Hepatocyte (in vitro differentiated cells): ENCODE data around the gene CEACAM20. TPM values are rescaled to one million over a fixed set of nuclear protein-coding genes. Genes with fewer than 3 reads are reported as not detected.

Source experiments
- DNase-seq: peaks from one replicate; pipeline ENCODE4 v3.0.0-alpha.2; 2016; ENCODE audit warnings: low spot score
- H2AFZ ChIP-seq: fragments of 200-600 bp; sonication (generic); 2 replicates; pipeline ENCODE4 v1.6.0; 2016; ENCODE audit warnings: antibody characterized with exemption, mild to moderate bottlenecking
- H3K27ac ChIP-seq: fragments of 200-600 bp; sonication (generic); 2 replicates; pipeline ENCODE4 v1.5.1; 2016; ENCODE audit warnings: mild to moderate bottlenecking
- H3K27me3 ChIP-seq: fragments of 200-600 bp; sonication (generic); 2 replicates; pipeline ENCODE4 v1.6.1; 2016
- H3K36me3 ChIP-seq: fragments of 200-600 bp; sonication (generic); replicated peaks from 2 replicates; pipeline ENCODE4 v1.5.1; 2016; ENCODE audit warnings: low read depth; ENCODE audit not compliant: insufficient read depth
- H3K4me1 ChIP-seq: fragments of 200-600 bp; sonication (generic); 2 replicates; pipeline ENCODE4 v1.5.1; 2016; ENCODE audit warnings: mild to moderate bottlenecking, moderate library complexity; ENCODE audit not compliant: insufficient read depth
- H3K4me2 ChIP-seq: fragments of 200-600 bp; sonication (generic); 2 replicates; pipeline ENCODE4 v1.6.0; 2016
- H3K4me3 ChIP-seq: fragments of 200-600 bp; sonication (generic); 2 replicates; pipeline ENCODE4 v1.5.1; 2016; ENCODE audit warnings: mild to moderate bottlenecking
- H3K79me2 ChIP-seq: fragments of 200-600 bp; sonication (generic); 2 replicates; pipeline ENCODE4 v1.6.0; 2017; ENCODE audit warnings: mild to moderate bottlenecking
- H3K9me2 ChIP-seq: fragments of 200-600 bp; sonication (generic); replicated peaks from 2 replicates; pipeline ENCODE4 v1.6.0; 2017; ENCODE audit warnings: mild to moderate bottlenecking; ENCODE audit not compliant: insufficient read depth
- H3K9me3 ChIP-seq: fragments of 200-600 bp; sonication (generic); 2 replicates; pipeline ENCODE4 v1.5.1; 2016; ENCODE audit warnings: low read depth, mild to moderate bottlenecking
- H4K20me1 ChIP-seq: fragments of 200-600 bp; sonication (generic); 2 replicates; pipeline ENCODE4 v1.6.0; 2016; ENCODE audit warnings: mild to moderate bottlenecking; ENCODE audit not compliant: insufficient read depth, poor library complexity, severe bottlenecking
- CTCF ChIP-seq: fragments of 200-600 bp; sonication (generic); IDR thresholded peaks from 2 replicates; pipeline ENCODE4 v1.5.1; 2016; ENCODE audit warnings: antibody characterized with exemption, mild to moderate bottlenecking; ENCODE audit not compliant: poor library complexity
- EZH2 ChIP-seq: fragments of 200-600 bp; sonication (generic); IDR thresholded peaks from 2 replicates; pipeline ENCODE4 v1.6.1; 2016; ENCODE audit warnings: antibody characterized with exemption, mild to moderate bottlenecking, borderline replicate concordance
- EZH2phosphoT487 ChIP-seq: fragments of 200-600 bp; sonication (generic); IDR thresholded peaks from one replicate; pipeline ENCODE4 v1.6.1; 2018; ENCODE audit warnings: antibody characterized with exemption, mild to moderate bottlenecking, low read depth, moderate library complexity; ENCODE audit not compliant: unreplicated experiment, severe bottlenecking
- WGBS: methylation state at CpG from one replicate; pipeline ENCODE4 v1.1.6; 2016; ENCODE audit warnings: low lambda C conversion rate; ENCODE audit errors: missing lambda C conversion rate; 5-methylcytosine and 5-hydroxymethylcytosine counted together
- polyA plus RNA-seq: library from polyadenylated mRNA; unstranded; fragments of >200 nt; fragmentation: Nextera tagmentation; extraction: Ambion mirVana; gene quantifications from 2 replicates; pipeline ENCODE4 v1.2.1, GENCODE V29; 2016
- total RNA-seq: library from RNA; depleted of rRNA; stranded (reverse); fragments of >200 nt; gene quantifications from 2 replicates; pipeline ENCODE4 v1.2.3, GENCODE V29; 2014

CEACAM20 gene
- total and polyA plus RNA-seq, 2 experiments from 2014 or later: 0.39 to 1.5 TPM

GRCh38 chr19:44573183-44573582, 43.7 kb upstream of the CEACAM20 start:
- no peaks in the 10 kb centered on the region for H3K79me2 ChIP-seq
- H3K36me3 ChIP-seq: no peaks in the 10 kb centered on the region
- DNase-seq: no peak
- no peak overlapping the region for H3K4me3 ChIP-seq
- peak overlapping the region; percentile 45 for H3K4me2 ChIP-seq
- TF ChIP-seq EZH2 (no peak), CTCF (no peak), EZH2phosphoT487 (no peak)
- WGBS: 95% methylated on average over 4 of the region's 4 CpGs
- H3K9me2 ChIP-seq: no peaks in the 10 kb centered on the region
- H2AFZ ChIP-seq: no peak overlapping the region
- no peaks in the 10 kb centered on the region for H4K20me1 ChIP-seq
- peak overlapping the region; percentile 5 for H3K27ac ChIP-seq
- H3K27me3 ChIP-seq: no peaks in the 10 kb centered on the region
- no peaks in the 10 kb centered on the region for H3K9me3 ChIP-seq
- H3K4me1 ChIP-seq: peaks cover 6% of the 10 kb centered on the region

GRCh38 chr19:44572581-44572900, 43.1 kb upstream of the CEACAM20 start:
- Histone ChIP-seq H3K79me2 (no peaks in the 10 kb centered on the region), H3K4me2 (no peak overlapping the region), H3K9me2 (no peaks in the 10 kb centered on the region), H3K4me3 (no peak overlapping the region), H2AFZ (no peak overlapping the region), H3K36me3 (no peaks in the 10 kb centered on the region), H4K20me1 (no peaks in the 10 kb centered on the region), H3K27ac (no peak overlapping the region), H3K4me1 (peaks cover 6% of the 10 kb centered on the region), H3K27me3 (no peaks in the 10 kb centered on the region), H3K9me3 (no peaks in the 10 kb centered on the region)
- 59% methylated on average over 4 of the region's 4 CpGs for WGBS
- TF ChIP-seq EZH2 (no peak), CTCF (no peak), EZH2phosphoT487 (no peak)
- no peak for DNase-seq

- Histone ChIP-seq H3K79me2 (no peaks in the 10 kb centered on the region), H3K4me1 (peaks cover 6% of the 10 kb centered on the region), H3K36me3 (no peaks in the 10 kb centered on the region), H2AFZ (no peak overlapping the region), H3K4me2 (peak overlapping the region; percentile 66), H4K20me1 (no peaks in the 10 kb centered on the region), H3K4me3 (no peak overlapping the region), H3K9me3 (no peaks in the 10 kb centered on the region), H3K27ac (peak overlapping the region; percentile 50), H3K9me2 (no peaks in the 10 kb centered on the region), H3K27me3 (no peaks in the 10 kb centered on the region)
- TF ChIP-seq EZH2phosphoT487 (no peak), CTCF (no peak), EZH2 (no peak)
- 57% methylated on average over 4 of the region's 5 CpGs for WGBS
- DNase-seq: no peak
These were observed 42.5 kb upstream of the CEACAM20 start for GRCh38 chr19:44571830-44572580.
